HL-60 (cell line): ENCODE measurements around the gene KLKB1.

Experiments used
- DNase-seq, 2 experiments: peaks; one replicate each; pipeline ENCODE4 v3.0.0-alpha.2; 2010 to 2020; ENCODE audit warnings: low read depth in 1 of 2, low spot score in 1 of 2
- H3K27ac ChIP-seq: fragments of 250-450 bp; sonication (Bioruptor Pico); replicated peaks from 2 replicates; pipeline ENCODE4 v1.5.1; 2020; ENCODE audit warnings: mild to moderate bottlenecking, moderate library complexity
- H3K27me3 ChIP-seq: fragments of 250-450 bp; sonication (Bioruptor Pico); 2 replicates; pipeline ENCODE4 v1.5.1; 2021; ENCODE audit warnings: mild to moderate bottlenecking, moderate library complexity; ENCODE audit not compliant: insufficient read depth, poor library complexity, severe bottlenecking
- H3K4me3 ChIP-seq: replicated peaks from 2 replicates; pipeline ENCODE4 v1.5.1; 2011; ENCODE audit warnings: mild to moderate bottlenecking, control low read depth, low read length; ENCODE audit not compliant: insufficient read depth
- CTCF ChIP-seq: IDR thresholded peaks from one replicate; pipeline ENCODE4 v1.5.1; 2011; ENCODE audit warnings: low read length, control low read depth, inconsistent platforms; ENCODE audit not compliant: insufficient read depth
- GABPA ChIP-seq: IDR thresholded peaks from 2 replicates; pipeline ENCODE4 v1.6.1; 2012; ENCODE audit warnings: low read depth
- POLR2AphosphoS5 ChIP-seq: IDR thresholded peaks from 2 replicates; pipeline ENCODE4 v1.6.1; 2012; ENCODE audit warnings: low read depth
- REST ChIP-seq: IDR thresholded peaks from 2 replicates; pipeline ENCODE4 v1.6.1; 2012; ENCODE audit warnings: low read depth; ENCODE audit not compliant: insufficient replicate concordance
- SPI1 ChIP-seq: IDR thresholded peaks from 2 replicates; pipeline ENCODE4 v1.6.1; 2012; ENCODE audit warnings: low read depth, mild to moderate bottlenecking, borderline replicate concordance

Gene KLKB1

GRCh38 chr4:186202490-186203140 is 24.7 kb upstream of the KLKB1 start:
- H3K4me3 ChIP-seq = no peak overlapping the region

GRCh38 chr4:186203406-186203805 is 23.9 kb upstream of the KLKB1 start:
- no peak for TF ChIP-seq GABPA
- TF ChIP-seq POLR2AphosphoS5 = no peak
- TF ChIP-seq CTCF = no peak
- no peak for TF ChIP-seq SPI1
- no peak for TF ChIP-seq REST
- Histone ChIP-seq H3K27ac (no peak overlapping the region), H3K27me3 (no peaks in the 10 kb centered on the region), H3K4me3 (no peak overlapping the region)
- no peak for DNase-seq

More at GRCh38 chr4:186202490-186203140, 24.7 kb upstream of the KLKB1 start:
- Histone ChIP-seq H3K27ac (no peak overlapping the region), H3K27me3 (no peaks in the 10 kb centered on the region)
- no peak for DNase-seq
- TF ChIP-seq CTCF (no peak), GABPA (no peak), SPI1 (no peak), REST (no peak)

GRCh38 chr4:186204103-186204559 is 23.2 kb upstream of the KLKB1 start:
- TF ChIP-seq SPI1 (no peak), CTCF (no peak), POLR2AphosphoS5 (no peak), GABPA (no peak)
- Histone ChIP-seq H3K27me3 (no peaks in the 10 kb centered on the region), H3K4me3 (no peak overlapping the region), H3K27ac (no peak overlapping the region)
- no peak for DNase-seq

- H3K4me3 ChIP-seq = no peak overlapping the region
- no peak for DNase-seq
Observed at GRCh38 chr4:186204686-186205085, 22.6 kb upstream of the KLKB1 start.

More at GRCh38 chr4:186204686-186205085, 22.6 kb upstream of the KLKB1 start:
- H3K27me3 ChIP-seq = no peaks in the 10 kb centered on the region
- TF ChIP-seq GABPA (no peak), CTCF (no peak), REST (no peak), SPI1 (no peak), POLR2AphosphoS5 (no peak)
- H3K27ac ChIP-seq = no peak overlapping the region
